Spleen (tissue), 13 donors: ENCODE measurements around the gene LRRC32. TPM values are rescaled to one million over a fixed set of nuclear protein-coding genes. Genes with fewer than 3 reads are reported as not detected.

Experiments
- DNase-seq: peaks from one replicate; pipeline ENCODE4 v3.0.0-alpha.2; 2020
- H3K27ac ChIP-seq, 8 donors: fragments of 200-600 bp; sonication (generic) in 7 of 8; 1 replicate in 4 of 8; 2 replicates in 4 of 8; pipeline versions ENCODE4 v1.5.0 to v1.8.0; 2016 to 2021; ENCODE audit warnings: inconsistent platforms in 4 of 8, mild to moderate bottlenecking in 4 of 8, moderate library complexity in 1 of 8
- H3K27me3 ChIP-seq, 7 donors: fragments of 200-600 bp; sonication (generic) in 6 of 7; replicated peaks in 1 of 7; 1 replicate in 4 of 7; 2 replicates in 3 of 7; pipeline versions ENCODE4 v1.5.0 to v1.8.0; 2016 to 2021; ENCODE audit warnings: inconsistent platforms in 3 of 7, mild to moderate bottlenecking in 1 of 7
- H3K36me3 ChIP-seq, 6 donors: fragments of 200-600 bp; sonication (generic) in 5 of 6; 1 replicate in 4 of 6; 2 replicates in 2 of 6; pipeline versions ENCODE4 v1.5.0 to v1.8.0; 2016 to 2021; ENCODE audit warnings: inconsistent platforms in 2 of 6
- H3K4me1 ChIP-seq, 6 donors: fragments of 200-600 bp; sonication (generic) in 5 of 6; 1 replicate in 3 of 6; 2 replicates in 3 of 6; pipeline versions ENCODE4 v1.5.0 to v1.8.0; 2016 to 2021; ENCODE audit warnings: inconsistent platforms in 3 of 6
- H3K4me3 ChIP-seq, 8 donors: fragments of 200-600 bp; sonication (generic) in 7 of 8; 1 replicate in 4 of 8; 2 replicates in 4 of 8; pipeline versions ENCODE4 v1.5.0 to v1.8.0; 2016 to 2021; ENCODE audit warnings: inconsistent platforms in 4 of 8, mild to moderate bottlenecking in 4 of 8, moderate library complexity in 2 of 8
- H3K9me3 ChIP-seq, 8 donors: fragments of 200-600 bp; sonication (generic) in 7 of 8; 1 replicate in 4 of 8; 2 replicates in 4 of 8; pipeline versions ENCODE4 v1.5.0 to v1.8.0; 2016 to 2021; ENCODE audit warnings: inconsistent platforms in 4 of 8
- CTCF ChIP-seq, 11 experiments: fragments of 200-600 bp in 7 of 11; fragments of 450-650 bp in 4 of 11; sonication (generic) in 4 of 11; IDR thresholded peaks in 8 of 11; conservative IDR thresholded peaks in 3 of 11; 1 replicate in 7 of 11; 2 replicates in 4 of 11; pipeline versions ENCODE4 v1.4.0 to v1.8.0; 2016 to 2021; ENCODE audit warnings: antibody characterized with exemption in 11 of 11, inconsistent platforms in 4 of 11, mild to moderate bottlenecking in 1 of 11
- POLR2A ChIP-seq, 3 donors: fragments of 450-650 bp; IDR thresholded peaks; one replicate each; pipeline ENCODE4 v1.5.1; 2017; ENCODE audit warnings: antibody characterized with exemption in 3 of 3, mild to moderate bottlenecking in 1 of 3
- POLR2AphosphoS5 ChIP-seq, 3 donors: sonication (generic); formaldehyde crosslinking; IDR thresholded peaks; one replicate each; pipeline ENCODE4 v1.5.1; 2017; ENCODE audit warnings: antibody characterized with exemption in 3 of 3
- WGBS, 5 donors: extraction: QIAGEN DNeasy Blood & Tissue Kit in 3 of 5; methylation state at CpG; one replicate each; pipeline versions ENCODE4 v1.1.5 to v1.1.7; 2013 to 2018; 5-methylcytosine and 5-hydroxymethylcytosine counted together
- intact Hi-C: fragments of 100-400 bp; cut with DNase I; formaldehyde crosslinking; loops from one replicate; pipeline ENCODE4 v1.15.0; 2023; ENCODE audit warnings: low total_unique reads
- long read RNA-seq, 2 donors: transcript quantifications; one replicate each; lab custom pipeline, GENCODE V29; 2026
- polyA plus RNA-seq, 3 donors: library from polyadenylated mRNA; stranded (reverse); fragments of 200-250 nt; gene quantifications; one replicate each; pipeline ENCODE4 v1.2.1, GENCODE V29; 2013
- total RNA-seq, 7 donors: library from RNA; depleted of rRNA in 3 of 7; stranded (reverse); fragments of >200 nt in 3 of 7; fragmentation: NEBNext Ultra II Directional in 4 of 7; extraction: Animal tissue kit (Norgen Biotek cat#: 25700) in 4 of 7; gene quantifications; one replicate each; pipeline versions ENCODE4 v1.1.0 to v1.2.1, GENCODE V29; 2016 to 2021
- donor health status: healthy with polysubstance abuse.
- donor health status: DM: no; HTN: no; CAD: no; lungs with moderate emphysema.
- donor health status: DM: no; HTN: no; CAD: no.
- donor health status: Bipolar disorder and iron deficiency.
- donor health status: healthy.
- donor health status: DM: no; HTN: no; CAD: no.
- donor health status: DM: yes; HTN: yes; CAD: no.

The LRRC32 gene
- 100 to 1,000 TPM in 3 of 7 donors, 10 to 100 TPM in 4; 44.1 to 214 (median 90.3) TPM for total RNA-seq
- 10 to 100 TPM; 25.9 to 29.5 (median 29.4) TPM for polyA plus RNA-seq
- long read RNA-seq, donor 1, full-length matches to known transcripts, result 16 of 44 reads
- long read RNA-seq, donor 1, partial matches to known transcripts, result 28 of 44 reads
- long read RNA-seq, donor 1, other reads (novel, unspliced or antisense), result 0 of 44 reads
- long read RNA-seq, donor 2, full-length matches to known transcripts, result 8 of 8 reads
- long read RNA-seq, donor 2, partial matches to known transcripts, result 0 of 8 reads
- long read RNA-seq, donor 2, other reads (novel, unspliced or antisense), result 0 of 8 reads

- no peak for TF ChIP-seq POLR2A (IDR thresholded peaks at IDR 0.05)
- TF ChIP-seq CTCF (IDR thresholded peaks at IDR 0.05 in 8 of 11, conservative IDR thresholded peaks at IDR 0.05 in 3 of 11), result peak in 1 of 11 experiments; percentile 5
- TF ChIP-seq POLR2AphosphoS5 (IDR thresholded peaks at IDR 0.05), result peak; percentile 60 to 84 (median 79)
- H3K4me1 ChIP-seq, result peaks cover 41 to 94% (median 76%) of the 10 kb centered on the region in 6 donors
- whole genome bisulfite sequencing, 5 donors, result 1% methylated on average over 42 to 82 of the region's 82 CpGs
- H3K36me3 ChIP-seq, result no peaks in the 10 kb centered on the region
- peaks cover 0 to 56% (median 15%) of the 10 kb centered on the region in 7 donors for H3K27me3 ChIP-seq
- H3K9me3 ChIP-seq, result no peaks in the 10 kb centered on the region
- intact Hi-C loops, result loop anchor here (5.0 kb wide), 1 partner anchor 73 kb away; no protein-coding TSS in a partner anchor
- peak within 1 kb of the TSS; percentile 5 to 84 (median 80) for H3K27ac ChIP-seq
- DNase-seq, result peak; percentile 89
- H3K4me3 ChIP-seq, result peak within 1 kb of the TSS; percentile 22 to 76 (median 56)
These were observed at the start of gene LRRC32 for GRCh38 chr11:76670485-76671236. TSS of gene LRRC32 (minus strand) at chr11:76670747. CDS start at chr11:76665954, 4,793 bp downstream.

GRCh38 chr11:76719686-76720085 lies 49.1 kb upstream of the LRRC32 start:
- Histone ChIP-seq H3K27ac (no peak overlapping the region), H3K9me3 (no peaks in the 10 kb centered on the region), H3K4me3 (no peak overlapping the region), H3K4me1 (peaks cover 0 to 9% (median 7%) of the 10 kb centered on the region in 6 donors), H3K27me3 (peaks cover 0 to 27% (median 5%) of the 10 kb centered on the region in 7 donors), H3K36me3 (no peaks in the 10 kb centered on the region)
- intact Hi-C loops, result no loop called here
- no peak for DNase-seq
- TF ChIP-seq CTCF (IDR thresholded peaks at IDR 0.05 in 8 of 11, conservative IDR thresholded peaks at IDR 0.05 in 3 of 11) (no peak), POLR2AphosphoS5 (IDR thresholded peaks at IDR 0.05) (no peak), POLR2A (IDR thresholded peaks at IDR 0.05) (no peak)
- WGBS, 5 donors, result 88 to 100% (median 96%) methylated on average over 3 to 9 of the region's 9 CpGs

- DNase-seq, result no peak
- 80 to 96% (median 91%) methylated on average over 6 to 19 of the region's 19 CpGs; no CpG with 5 or more reads in 1 of the 5 donors for WGBS, 5 donors
These were observed 48.7 kb upstream of the LRRC32 start for GRCh38 chr11:76719281-76719680.

More at GRCh38 chr11:76719281-76719680, 48.7 kb upstream of the LRRC32 start:
- no peak overlapping the region for H3K4me3 ChIP-seq
- H3K36me3 ChIP-seq, result no peaks in the 10 kb centered on the region
- H3K9me3 ChIP-seq, result no peaks in the 10 kb centered on the region
- H3K27me3 ChIP-seq, result peaks cover 0 to 23% (median 5%) of the 10 kb centered on the region in 7 donors
- peaks cover 0 to 9% (median 7%) of the 10 kb centered on the region in 6 donors for H3K4me1 ChIP-seq
- intact Hi-C loops, result no loop called here
- no peak overlapping the region for H3K27ac ChIP-seq
- TF ChIP-seq CTCF (IDR thresholded peaks at IDR 0.05 in 8 of 11, conservative IDR thresholded peaks at IDR 0.05 in 3 of 11) (no peak), POLR2AphosphoS5 (IDR thresholded peaks at IDR 0.05) (no peak), POLR2A (IDR thresholded peaks at IDR 0.05) (no peak)
